ENCODE measurements around the gene CCDC83.
"Not testable (repeated sequence)": the region's sequence is repeated elsewhere in the genome, so short reads cannot be mapped to it uniquely, and the experiment has no call there.

Gene CCDC83

GRCh38 chr11:85835729-85836128, 19.5 kb upstream of the CCDC83 start:
- no peak for DNase-seq (ENCODE audit: low read depth)

GRCh38 chr11:85840932-85841331, 14.3 kb upstream of the CCDC83 start:
- DNase-seq (ENCODE audit: low read depth), result not testable (repeated sequence)

- DNase-seq (ENCODE audit: low read depth), result no peak
Measured at GRCh38 chr11:85843929-85844328, 11.3 kb upstream of the CCDC83 start.

- no peak for DNase-seq (ENCODE audit: low read depth)
Measured at GRCh38 chr11:85844439-85845123, 10.6 kb upstream of the CCDC83 start.

GRCh38 chr11:85845124-85845631, 10.0 kb upstream of the CCDC83 start:
- DNase-seq (ENCODE audit: low read depth), result no peak

- no peak for DNase-seq (ENCODE audit: low read depth)
Measured at GRCh38 chr11:85847436-85847835, 7.7 kb upstream of the CCDC83 start.

- DNase-seq (ENCODE audit: low read depth), result no peak
Measured at GRCh38 chr11:85848006-85848405, 7.2 kb upstream of the CCDC83 start.

GRCh38 chr11:85848556-85848955, 6.6 kb upstream of the CCDC83 start:
- no peak for DNase-seq (ENCODE audit: low read depth)

GRCh38 chr11:85852754-85853153, 2.4 kb upstream of the CCDC83 start:
- not testable (repeated sequence) for DNase-seq (ENCODE audit: low read depth)

- DNase-seq (ENCODE audit: low read depth), result not testable (repeated sequence)
Measured at GRCh38 chr11:85853541-85853940, 1.6 kb upstream of the CCDC83 start.

GRCh38 chr11:85854212-85854556, 999 bp upstream of the CCDC83 start:
- no peak for DNase-seq (ENCODE audit: low read depth)

GRCh38 chr11:85854557-85855340, 434 bp upstream of the CCDC83 start:
- peak; percentile 95 for DNase-seq (ENCODE audit: low read depth)

GRCh38 chr11:85857098-85857497, 1.9 kb downstream of the CCDC83 start:
- DNase-seq (ENCODE audit: low read depth), result no peak

- DNase-seq (ENCODE audit: low read depth), result not testable (repeated sequence)
Measured at GRCh38 chr11:85859541-85859940, 4.4 kb downstream of the CCDC83 start.

- no peak for DNase-seq (ENCODE audit: low read depth)
Measured at GRCh38 chr11:85863855-85864254, 8.7 kb downstream of the CCDC83 start.

- DNase-seq (ENCODE audit: low read depth), result no peak
Measured at GRCh38 chr11:85866137-85866827, 11.1 kb downstream of the CCDC83 start.

- DNase-seq (ENCODE audit: low read depth), result no peak
Measured at GRCh38 chr11:85867751-85868150, 12.6 kb downstream of the CCDC83 start.

GRCh38 chr11:85869781-85870180, 14.6 kb downstream of the CCDC83 start:
- DNase-seq (ENCODE audit: low read depth), result no peak

GRCh38 chr11:85874265-85874664, 19.1 kb downstream of the CCDC83 start:
- DNase-seq (ENCODE audit: low read depth), result no peak

GRCh38 chr11:85875505-85875904, 20.3 kb downstream of the CCDC83 start:
- DNase-seq (ENCODE audit: low read depth), result no peak

GRCh38 chr11:85884581-85885021, 29.4 kb downstream of the CCDC83 start:
- DNase-seq (ENCODE audit: low read depth), result no peak

Data from activated T-cell treated with anti-CD3 and anti-CD28 coated beads for 48 hours (primary cell).